ENCODE data around the gene NDUFS5. TPM values are rescaled to one million over a fixed set of nuclear protein-coding genes. Genes with fewer than 3 reads are reported as not detected.

The NDUFS5 gene
- total RNA-seq, 2 donors from 2014 or later: 229 to 270 TPM

DNA sequence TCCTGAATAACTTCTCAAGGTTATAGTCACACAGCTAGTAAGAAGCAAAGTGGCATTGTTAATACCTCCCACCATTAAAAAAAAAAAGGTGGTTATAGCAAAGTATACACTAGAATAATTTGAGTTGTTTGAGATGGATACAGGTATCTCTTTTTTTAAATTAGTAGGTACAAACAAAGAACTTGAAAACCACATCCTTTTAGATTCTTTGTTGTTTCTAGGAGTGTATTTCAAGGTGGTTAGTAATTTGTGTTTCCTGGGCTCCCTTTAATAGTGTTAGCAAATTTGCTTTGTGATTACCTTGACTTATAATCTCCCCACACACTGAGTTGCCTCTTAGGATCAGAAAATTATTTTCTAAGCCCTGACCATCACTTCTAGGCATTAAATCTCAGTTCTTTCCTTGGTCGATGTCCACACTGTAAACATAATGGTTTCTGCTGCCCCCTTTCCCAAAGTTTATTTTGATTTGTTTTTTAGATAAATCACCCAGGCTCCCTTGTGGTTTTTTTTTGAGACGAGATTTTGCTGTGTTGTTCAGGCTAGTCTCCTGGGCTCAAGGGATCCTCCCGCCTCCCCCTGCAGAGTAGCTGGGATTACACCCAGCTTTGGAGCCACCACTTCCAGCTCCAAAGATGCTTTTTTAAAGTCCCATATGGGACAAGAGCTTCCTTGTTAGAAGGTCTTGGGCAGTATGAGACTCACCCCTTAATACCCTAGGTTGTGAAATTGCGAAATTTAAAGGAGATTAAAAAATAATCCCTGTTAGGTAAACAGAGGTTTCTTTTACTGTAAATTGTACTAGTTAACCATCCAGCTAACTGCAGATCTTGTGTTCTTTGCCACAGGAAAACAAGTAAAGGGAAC, 28.9 kb upstream of the NDUFS5 start:
- no peak for TF ChIP-seq CTCF (IDR thresholded peaks at IDR 0.05)
- intact Hi-C loops (cut with DNase I): loop anchor here (10.0 kb wide), 1 partner anchor 122 kb away; the partner anchor contains the start of gene MYCBP
- no peaks in the 10 kb centered on the region for H3K27me3 ChIP-seq
- no peak overlapping the region for H3K9ac ChIP-seq (ENCODE audit: low read depth in 2 of 2, low read length in 2 of 2)
- H3K9me3 ChIP-seq: no peaks in the 10 kb centered on the region
- DNase-seq: no peak
- no peak overlapping the region for H3K4me3 ChIP-seq
- peaks cover 12% of the 10 kb centered on the region for H3K36me3 ChIP-seq
- no peaks in the 10 kb centered on the region for H3K4me1 ChIP-seq
- H3K27ac ChIP-seq: no peak overlapping the region

DNA sequence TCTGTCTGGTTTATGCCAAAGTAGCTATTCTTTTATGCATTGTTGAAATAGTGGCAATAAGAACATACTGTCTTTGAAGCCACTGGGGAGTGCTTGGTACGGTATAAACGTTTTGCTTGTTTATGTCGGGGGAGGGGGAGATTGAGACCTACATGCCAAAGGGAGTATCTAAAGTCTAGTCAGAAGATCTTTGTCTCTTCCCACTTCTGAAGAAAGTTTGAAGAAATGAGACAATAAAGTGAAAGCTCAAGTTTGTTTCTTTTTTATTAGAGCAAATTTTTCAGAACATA, 28.3 kb upstream of the NDUFS5 start:
- Histone ChIP-seq H3K27me3 (no peaks in the 10 kb centered on the region), H3K36me3 (peaks cover 16% of the 10 kb centered on the region), H3K4me3 (no peak overlapping the region), H3K27ac (no peak overlapping the region), H3K9me3 (no peaks in the 10 kb centered on the region), H3K4me1 (no peaks in the 10 kb centered on the region), H3K9ac (ENCODE audit: low read depth in 2 of 2, low read length in 2 of 2) (no peak overlapping the region)
- intact Hi-C loops (cut with DNase I): loop anchor here (10.0 kb wide), 1 partner anchor 123 kb away; the partner anchor contains the start of gene MYCBP
- no peak for TF ChIP-seq CTCF (IDR thresholded peaks at IDR 0.05)
- DNase-seq: no peak

DNA sequence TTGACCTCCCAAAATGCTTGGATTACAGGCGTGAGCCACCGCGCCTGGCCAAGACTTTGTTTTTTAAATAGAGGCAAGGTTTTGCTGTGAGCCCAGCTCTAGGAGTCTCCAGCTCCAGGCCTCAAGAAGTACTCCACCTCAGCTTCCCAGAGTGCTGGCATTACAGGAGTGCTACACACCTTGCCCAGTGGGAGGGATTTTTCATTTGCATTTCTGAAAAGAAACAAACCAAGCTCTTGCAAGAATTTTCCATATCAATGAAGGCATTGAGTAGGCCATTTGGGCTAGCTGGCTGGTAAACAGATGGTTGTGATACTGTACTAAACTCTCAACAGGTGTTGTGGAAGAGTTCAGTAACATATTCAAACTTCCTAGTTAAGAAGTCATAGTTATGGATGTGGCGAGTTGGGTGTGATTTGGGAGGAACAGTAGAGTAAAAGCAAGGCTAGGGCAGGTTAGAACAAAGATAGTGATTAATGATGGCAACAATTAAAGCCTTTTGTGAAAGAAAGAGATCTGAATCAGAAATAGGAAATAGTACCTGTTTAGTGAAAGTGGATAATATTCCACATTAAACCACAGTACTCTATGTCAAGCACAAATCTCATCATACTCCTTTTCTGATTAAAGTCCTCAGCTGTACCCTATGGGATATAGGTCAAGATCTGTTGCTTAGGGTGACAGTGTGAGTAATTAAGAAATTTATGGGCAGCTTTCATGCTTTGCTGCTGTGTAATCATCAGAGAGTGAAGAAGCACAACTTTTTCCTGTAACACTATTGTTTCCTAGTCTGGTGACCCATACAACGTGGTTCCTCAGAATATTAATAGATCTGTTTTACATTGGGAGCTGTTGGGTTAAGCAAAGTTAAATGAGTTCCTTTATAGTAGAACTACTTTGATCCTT, 24.4 kb upstream of the NDUFS5 start:
- Histone ChIP-seq H3K27ac (no peak overlapping the region), H3K9me3 (no peaks in the 10 kb centered on the region), H3K4me1 (no peaks in the 10 kb centered on the region), H3K4me3 (no peak overlapping the region), H3K27me3 (no peaks in the 10 kb centered on the region), H3K9ac (ENCODE audit: low read depth in 2 of 2, low read length in 2 of 2) (no peak overlapping the region), H3K36me3 (peaks cover 40% of the 10 kb centered on the region)
- DNase-seq: no peak
- TF ChIP-seq CTCF (IDR thresholded peaks at IDR 0.05): no peak
- intact Hi-C loops (cut with DNase I): no loop called here

- no peaks in the 10 kb centered on the region for H3K9me3 ChIP-seq
- intact Hi-C loops (cut with DNase I): no loop called here
- H3K36me3 ChIP-seq: peaks cover 40% of the 10 kb centered on the region
- H3K4me3 ChIP-seq: no peak overlapping the region
- no peak overlapping the region for H3K27ac ChIP-seq
- DNase-seq: no peak
- H3K27me3 ChIP-seq: no peaks in the 10 kb centered on the region
- no peak for TF ChIP-seq CTCF (IDR thresholded peaks at IDR 0.05)
- no peaks in the 10 kb centered on the region for H3K4me1 ChIP-seq
- H3K9ac ChIP-seq (ENCODE audit: low read depth in 2 of 2, low read length in 2 of 2): no peak overlapping the region
Observed at GRCh38 chr1:39003281-39003680, 22.9 kb upstream of the NDUFS5 start.

GRCh38 chr1:39003794-39004193, 22.4 kb upstream of the NDUFS5 start:
- Histone ChIP-seq H3K36me3 (peaks cover 40% of the 10 kb centered on the region), H3K27me3 (no peaks in the 10 kb centered on the region)

More at GRCh38 chr1:39003794-39004193, 22.4 kb upstream of the NDUFS5 start:
- Histone ChIP-seq H3K27ac (no peak overlapping the region), H3K4me1 (no peaks in the 10 kb centered on the region), H3K9ac (ENCODE audit: low read depth in 2 of 2, low read length in 2 of 2) (no peak overlapping the region), H3K4me3 (no peak overlapping the region), H3K9me3 (no peaks in the 10 kb centered on the region)
- TF ChIP-seq CTCF (IDR thresholded peaks at IDR 0.05): no peak
- intact Hi-C loops (cut with DNase I): no loop called here
- no peak for DNase-seq

Data from colonic mucosa (tissue), 4 donors.